Cerebellar cortex (tissue), 1 donor: ENCODE results near the gene OLFML2B.

Source experiments
- DNase-seq: peaks from one replicate; pipeline ENCODE4 v3.0.0-alpha.2; 2015; ENCODE audit warnings: low spot score

Gene OLFML2B

DNA sequence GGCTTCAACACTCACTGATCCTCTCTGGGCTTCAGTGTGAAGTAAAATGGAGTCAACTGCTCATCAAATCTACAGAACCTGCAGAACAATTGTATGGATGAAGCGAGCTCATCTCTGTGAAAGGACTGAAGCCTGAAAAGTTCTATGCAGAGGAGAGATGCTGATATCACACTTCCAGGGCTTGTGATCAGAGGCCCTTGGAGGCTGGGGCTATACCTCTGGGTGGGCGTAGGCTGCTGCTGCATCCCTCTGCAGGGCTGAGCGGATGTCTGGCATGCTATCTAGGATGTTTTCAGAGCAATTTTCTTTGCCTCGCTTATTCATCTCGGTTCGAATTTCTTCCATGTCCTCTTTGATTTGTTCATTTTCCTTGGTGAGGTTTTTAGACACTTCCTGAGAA lies 17.6 kb downstream of the OLFML2B start:
- DNase-seq = no peak

DNA sequence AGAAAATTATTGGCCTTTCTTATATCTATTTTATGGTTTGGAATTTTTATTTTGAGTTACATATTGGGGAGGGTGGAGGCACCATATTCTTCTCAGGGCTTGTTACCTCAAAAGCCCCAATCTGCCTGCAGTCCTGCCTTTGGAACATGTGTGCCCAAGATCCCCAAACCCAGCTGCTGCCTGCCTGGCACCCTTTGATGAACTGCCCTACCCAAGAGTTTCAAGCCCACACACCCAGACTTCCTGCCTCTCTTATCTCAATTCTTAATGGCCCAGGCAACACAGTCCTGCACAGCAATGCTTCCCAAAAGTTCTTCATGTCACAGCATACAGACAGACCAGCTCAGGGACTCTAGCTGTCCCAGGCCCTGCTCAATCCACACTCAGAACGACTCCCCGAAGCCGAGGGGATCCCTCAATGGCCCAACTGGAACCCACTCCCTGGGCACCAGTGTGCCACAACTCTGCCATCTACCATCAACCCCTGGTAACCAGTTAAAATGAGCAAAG lies 19.2 kb downstream of the OLFML2B start:
- no peak for DNase-seq

DNA sequence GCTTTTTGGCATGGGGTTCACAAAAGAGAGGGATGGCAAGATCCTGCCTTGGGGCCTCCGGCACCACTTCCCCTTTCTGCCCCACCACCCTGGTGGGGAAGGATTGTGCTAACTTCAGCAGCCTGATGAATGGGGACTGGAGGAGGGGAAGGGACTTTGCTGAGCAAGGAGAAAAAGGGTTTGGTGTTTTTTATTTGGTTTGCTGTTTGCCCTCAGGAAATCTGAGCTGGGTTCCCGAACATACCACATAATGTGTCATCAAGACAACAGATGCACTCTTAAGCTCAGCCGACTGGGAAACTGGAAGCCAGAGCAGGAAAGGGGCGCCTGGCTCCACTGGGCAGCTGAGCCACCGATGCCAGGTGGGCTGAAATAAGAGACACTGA lies 19.8 kb downstream of the OLFML2B start:
- no peak for DNase-seq

DNA sequence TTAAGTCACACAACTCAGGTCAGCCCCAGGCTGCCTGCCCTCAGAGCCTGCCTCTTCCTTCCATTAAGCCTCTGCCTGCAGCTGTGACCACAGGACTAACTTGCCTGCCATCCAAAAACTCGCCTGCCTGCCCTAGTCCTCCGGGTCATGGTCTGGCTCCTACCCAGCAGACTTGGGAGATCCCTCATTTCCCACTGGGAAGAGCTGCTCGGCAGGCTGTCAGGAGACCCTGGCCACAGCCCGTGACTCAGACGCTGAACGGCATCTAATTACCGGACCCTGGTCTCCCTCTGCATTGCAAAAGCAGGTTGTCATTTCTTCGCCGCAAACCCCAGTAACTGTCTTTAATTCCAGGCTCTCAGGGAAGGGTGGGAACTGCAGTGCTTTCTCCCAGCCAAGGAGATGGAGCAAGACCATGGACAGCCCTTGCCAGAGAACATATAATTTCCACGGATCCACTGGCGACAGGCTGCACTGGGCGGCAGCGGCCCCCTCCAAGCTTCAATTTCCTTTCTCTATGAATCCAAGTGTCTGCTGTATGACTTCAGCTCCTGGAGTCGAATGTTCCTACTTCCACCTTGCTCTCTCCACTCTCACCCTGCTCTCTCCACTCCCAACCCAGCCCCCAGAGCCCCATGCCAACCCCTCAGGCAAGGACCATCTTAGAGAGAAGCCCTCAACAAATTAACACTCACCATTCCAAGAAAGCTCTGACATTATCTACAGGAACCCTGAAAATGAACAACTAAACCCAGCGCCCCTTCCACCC lies 20.4 kb downstream of the OLFML2B start:
- no peak for DNase-seq

DNA sequence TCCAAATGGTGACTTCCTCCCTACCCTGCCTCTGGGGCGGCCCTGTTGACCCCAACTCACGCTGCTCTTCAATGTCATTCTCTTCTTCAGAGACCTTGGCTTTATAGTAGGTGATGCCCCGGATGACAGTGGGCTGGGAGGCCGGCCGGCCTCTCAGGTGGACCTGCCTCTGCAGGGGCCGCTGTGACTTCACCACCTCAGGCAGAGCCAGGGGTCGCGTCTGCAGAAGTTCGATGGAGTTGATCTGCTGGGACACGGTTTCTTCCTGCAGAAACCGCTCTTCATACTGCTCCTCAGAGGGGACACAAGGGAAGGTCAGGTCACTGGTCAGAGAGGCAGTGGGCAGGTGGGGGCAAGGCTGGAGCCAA lies 23.6 kb downstream of the OLFML2B start:
- no peak for DNase-seq

DNA sequence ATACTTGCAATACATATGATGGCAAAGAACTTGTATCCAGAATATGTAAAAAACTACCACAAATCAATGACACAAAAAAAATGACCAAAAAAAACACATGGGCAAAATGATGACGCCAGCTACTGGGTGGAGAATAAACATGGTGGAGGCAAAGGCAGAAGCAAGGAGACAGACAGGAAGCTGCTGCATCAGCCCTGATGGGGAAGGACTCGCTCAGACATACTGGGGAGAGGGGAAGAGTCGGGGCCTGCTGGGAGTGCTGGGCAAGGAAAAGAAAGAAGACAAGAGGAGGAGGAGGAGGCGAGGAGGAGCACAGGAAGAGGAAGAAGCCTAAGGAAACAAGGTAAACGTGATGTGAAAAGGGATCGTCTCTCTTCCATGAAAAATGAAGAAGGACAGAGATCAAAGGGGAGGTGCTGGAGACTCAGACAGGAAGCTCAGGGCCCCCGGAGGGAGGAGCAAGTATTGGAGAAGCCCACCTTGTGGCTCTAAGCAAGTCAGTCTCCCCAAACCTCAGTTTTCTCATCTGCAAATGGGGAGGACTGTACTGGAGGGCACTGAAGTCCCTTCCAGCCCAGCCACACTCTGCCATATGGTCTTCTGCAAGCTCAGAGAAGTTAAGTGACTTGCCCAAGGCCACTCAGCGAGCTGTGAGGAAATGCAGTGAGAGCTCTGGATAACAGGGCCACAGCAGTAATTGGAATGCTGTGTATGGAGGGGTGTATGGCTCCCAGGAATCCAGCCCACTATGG lies 24.2 kb downstream of the OLFML2B start:
- DNase-seq = no peak

DNA sequence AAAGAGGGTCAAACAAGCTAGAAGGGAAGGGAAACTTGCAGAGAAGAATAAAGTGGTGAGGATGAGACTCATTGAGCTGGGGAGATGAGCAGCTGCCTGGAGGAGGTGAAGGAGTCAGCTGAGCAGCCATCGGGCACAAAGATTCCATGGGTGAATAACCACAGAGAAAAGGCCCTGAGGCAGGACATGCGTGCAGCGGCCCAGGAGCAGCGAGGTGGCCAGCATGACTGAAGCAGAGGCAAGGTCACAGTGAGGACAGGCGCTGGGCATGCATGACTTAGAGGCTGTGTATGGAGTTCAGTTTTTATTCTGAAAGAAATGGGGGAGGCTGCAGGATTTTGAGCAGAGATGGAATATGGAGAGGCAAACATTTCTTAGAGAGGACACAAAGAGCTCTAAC lies 24.9 kb downstream of the OLFML2B start:
- no peak for DNase-seq

DNA sequence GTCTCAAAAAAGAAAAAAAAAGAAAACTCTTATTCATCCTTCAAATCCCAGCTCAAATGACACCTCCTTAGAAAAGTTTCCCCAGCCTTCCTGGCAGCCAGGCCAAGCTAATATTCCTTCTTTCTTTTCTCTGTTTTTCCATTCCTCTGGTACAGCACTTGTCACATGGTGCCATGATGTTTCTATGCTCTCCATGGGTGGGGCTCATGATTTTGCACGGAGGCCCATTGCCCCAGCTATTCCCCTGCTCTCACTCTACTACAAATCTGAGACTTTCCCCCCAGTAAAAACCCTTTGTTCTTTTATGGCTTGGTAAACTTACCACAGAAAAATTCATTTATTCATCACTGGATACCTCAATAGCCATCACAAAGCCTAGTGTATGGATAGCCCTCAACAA lies 26.5 kb downstream of the OLFML2B start:
- no peak for DNase-seq

DNA sequence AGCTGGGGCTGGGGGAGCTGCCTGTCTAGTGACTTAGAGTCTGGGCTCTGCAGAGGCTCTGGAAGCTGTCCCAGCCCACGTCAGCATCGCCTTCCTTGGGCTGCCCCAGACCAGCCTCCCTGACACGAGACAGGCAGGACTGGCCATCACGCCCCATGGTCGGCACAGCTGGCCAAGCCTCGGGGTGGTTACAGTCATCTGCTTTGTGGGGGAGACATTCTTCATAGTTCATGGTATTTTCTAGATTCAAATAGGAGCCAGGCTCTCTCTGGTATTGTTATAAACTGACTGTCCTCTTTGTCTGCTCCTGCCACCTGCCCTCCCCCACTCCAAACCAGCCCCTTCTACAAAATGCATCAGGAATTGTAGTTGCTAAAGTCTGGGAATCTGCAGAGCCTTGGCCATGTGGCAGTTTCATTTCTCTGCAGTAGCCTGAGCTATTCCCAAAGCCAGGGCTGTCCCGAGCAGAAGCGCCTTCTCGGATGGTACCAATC lies 29.4 kb downstream of the OLFML2B start:
- DNase-seq = no peak

DNA sequence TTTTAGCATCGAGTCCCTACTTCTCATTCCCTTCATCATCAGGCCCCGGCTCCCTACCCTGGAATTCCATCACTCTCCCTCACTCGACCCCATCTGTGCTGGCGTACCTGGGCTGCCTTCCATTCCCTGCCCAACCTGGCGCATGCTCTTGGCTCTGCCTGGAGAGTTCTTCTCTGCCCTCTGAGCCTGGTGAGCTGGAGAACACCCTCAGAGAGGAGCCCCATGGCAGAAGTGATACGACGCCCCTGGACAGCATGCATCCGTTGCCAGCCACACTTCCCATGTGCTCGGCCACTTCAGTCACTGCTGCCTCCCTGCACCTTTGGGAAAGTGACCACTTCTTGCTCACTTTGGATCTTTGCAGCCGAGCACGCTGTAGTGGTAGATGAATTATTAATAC lies 30.1 kb downstream of the OLFML2B start:
- DNase-seq = no peak

DNA sequence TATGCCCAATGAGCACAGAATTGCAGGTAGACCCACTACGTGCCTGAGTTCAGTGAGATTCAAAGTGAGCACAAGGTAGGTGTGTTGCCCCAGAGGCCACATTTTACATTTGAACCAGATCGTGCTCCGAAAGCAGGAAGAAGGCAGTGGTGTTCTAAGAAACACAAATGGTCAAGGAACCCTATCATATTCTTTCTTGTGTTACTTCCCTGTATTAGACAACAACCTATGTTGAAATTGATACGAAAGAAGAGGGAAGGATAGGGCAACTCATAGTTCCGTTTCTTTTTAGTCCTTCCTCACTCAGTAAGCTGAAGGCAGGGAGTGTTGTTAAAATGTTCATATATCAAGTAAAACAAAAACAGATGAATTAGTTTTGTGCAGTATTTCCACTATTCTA lies 33.9 kb downstream of the OLFML2B start:
- no peak for DNase-seq

DNA sequence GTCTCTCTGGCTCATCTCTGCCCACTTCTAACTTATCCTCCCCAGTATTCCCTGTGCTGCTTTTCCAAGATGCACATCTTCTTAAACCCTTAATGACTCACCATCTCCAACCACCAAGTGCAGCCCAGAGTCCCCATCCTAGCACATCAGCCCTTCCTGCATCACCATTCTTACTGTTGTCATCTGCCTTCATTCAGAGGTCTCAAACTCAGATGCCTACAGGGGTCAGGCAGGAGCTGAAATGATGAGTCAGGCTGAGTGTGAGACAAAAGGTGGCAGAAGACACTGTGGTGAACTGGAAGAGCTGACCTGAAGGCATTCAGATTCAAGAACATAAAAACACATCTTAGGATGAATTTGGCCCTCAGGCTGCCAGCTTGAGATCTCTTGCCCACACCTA lies 34.6 kb downstream of the OLFML2B start:
- no peak for DNase-seq

DNA sequence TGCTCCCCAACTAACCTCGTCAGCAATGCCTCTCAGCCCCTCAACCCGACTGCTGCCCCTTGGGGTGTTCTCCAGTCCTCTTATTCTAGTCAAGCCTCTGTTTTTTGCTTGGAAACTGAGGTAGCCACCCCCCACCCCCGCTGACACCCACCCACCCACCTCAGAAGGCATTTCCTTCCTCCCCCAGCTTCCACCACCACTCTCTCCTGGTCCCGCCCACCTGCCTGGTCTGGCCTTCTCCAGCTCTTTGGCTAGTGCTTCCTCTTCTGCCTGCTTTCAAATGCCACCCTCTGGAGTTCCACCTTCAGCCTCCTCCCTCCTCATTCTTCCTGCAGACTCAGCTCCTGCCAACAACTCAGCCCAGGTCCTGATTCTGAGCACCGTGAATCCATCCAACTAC lies 35.3 kb downstream of the OLFML2B start:
- no peak for DNase-seq

DNA sequence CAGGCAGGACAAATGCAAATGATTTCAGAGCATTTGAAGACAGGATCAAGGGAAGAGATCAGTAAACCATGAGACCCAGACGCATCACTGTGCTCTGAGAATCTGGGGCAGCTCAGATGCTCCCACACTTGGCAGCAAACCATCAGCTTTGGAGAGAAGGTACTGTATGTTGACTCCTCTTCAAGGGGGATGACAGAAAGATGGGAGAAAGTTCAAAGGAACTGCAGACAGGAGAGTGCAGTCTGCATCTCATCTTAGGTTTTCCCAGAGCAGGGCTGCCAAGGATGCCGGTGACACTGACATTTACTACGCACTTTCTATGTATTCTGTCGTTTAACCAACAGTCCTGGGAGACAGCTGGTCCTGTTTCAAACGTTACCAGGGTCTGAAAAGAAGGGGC lies 35.8 kb downstream of the OLFML2B start:
- no peak for DNase-seq

DNA sequence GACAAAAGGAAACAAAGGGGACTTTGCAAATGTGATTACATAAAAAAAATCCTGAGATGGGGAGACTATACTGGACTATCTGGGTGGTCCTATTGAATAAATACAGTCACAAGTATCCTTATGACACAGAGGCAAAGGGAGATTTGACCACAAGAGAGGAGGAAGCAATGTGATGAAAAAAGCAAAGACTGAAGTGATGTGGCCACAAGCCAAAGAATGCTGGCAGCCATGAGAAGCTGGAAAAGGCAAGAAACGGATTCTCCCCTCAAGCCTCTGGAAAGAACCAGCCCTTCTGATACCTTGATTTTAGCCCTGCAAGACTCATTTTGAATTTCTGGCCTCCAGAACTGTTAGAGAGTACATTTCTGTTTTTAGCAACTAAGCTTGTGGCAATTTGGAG lies 36.4 kb downstream of the OLFML2B start:
- DNase-seq = no peak

DNA sequence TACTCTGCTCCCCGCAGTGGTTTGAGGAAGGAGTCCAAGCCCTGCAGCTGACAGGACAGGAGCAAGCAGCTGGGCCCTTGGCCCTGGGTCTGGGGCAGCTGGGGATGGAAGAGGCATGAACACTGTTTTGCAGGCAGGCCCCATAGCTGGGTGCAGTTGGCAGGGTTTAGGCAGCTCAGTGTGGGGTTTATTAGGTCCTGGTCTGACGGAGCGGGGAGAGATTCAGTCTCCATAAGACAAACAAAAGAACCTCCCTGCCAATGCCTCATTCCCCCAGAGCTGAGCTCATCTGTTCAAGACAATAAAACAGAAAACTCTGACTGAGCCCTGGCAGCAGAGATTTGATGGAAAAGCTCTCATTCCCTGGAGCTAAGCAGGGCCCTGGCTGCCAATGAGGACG lies 37.3 kb downstream of the OLFML2B start:
- no peak for DNase-seq

DNA sequence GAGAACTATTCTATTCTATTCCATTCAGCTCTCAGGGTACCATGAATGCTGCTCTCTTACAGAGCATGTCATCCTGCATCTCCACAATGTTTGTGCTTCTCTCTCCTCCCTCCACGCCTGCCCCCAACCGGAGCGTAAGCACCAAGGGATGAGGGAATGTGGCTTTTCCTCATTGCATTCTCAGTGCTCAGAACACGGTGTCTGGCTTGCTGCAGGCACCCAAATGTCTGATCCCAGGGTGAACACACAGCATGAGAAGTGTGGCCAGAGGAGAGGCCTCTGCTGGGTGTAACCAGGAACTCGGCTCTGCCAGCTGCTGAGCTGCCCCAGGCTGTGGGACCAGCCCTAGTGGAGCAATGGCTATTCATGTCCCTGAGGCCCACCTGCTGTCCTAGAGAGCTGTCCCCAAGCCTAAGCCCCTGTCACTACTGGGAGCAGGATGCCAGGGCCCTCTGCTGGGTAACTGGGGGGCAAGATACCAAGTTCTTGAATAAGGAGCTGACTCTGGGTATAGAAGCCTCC lies 38.3 kb downstream of the OLFML2B start:
- DNase-seq = no peak

DNA sequence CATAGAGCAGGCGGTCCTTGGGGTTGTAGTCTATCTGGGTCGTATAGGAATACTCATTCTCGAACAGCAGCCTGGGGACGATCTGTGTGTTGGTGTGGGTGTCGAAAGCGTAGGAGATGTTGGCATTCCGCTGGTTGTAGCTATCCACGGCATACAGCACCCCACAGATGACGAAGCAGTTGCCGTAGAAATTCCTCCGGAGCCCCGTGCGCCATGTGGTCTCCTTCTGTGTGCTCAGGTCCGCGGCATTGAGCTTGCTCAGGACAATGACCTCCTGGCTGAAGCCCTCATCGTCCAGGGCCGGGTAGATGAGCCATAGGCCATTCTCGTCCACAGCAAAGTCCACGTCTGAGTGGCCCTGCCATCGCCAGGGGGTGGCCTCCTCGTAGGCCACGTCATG lies 39.9 kb downstream of the OLFML2B start:
- no peak for DNase-seq

DNA sequence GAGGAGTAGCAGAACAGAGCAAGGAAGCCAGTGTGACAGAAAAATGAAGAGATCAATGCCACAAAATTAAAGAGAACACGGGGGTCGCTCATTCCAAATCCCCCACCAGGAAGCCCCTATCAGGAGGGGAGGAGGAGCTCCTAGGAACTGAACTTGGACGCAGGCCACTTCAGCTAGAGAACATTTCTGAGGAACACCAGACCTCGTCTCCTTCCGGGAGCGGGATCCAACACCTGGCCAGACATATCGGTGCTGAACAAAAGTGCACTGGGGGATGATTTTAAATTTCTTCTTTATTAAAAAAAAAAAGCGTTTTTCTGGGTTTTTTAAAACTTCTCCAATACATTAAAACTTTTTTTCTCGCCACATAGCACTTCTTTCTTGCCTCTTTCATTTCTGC lies 40.8 kb downstream of the OLFML2B start:
- DNase-seq = no peak

DNA sequence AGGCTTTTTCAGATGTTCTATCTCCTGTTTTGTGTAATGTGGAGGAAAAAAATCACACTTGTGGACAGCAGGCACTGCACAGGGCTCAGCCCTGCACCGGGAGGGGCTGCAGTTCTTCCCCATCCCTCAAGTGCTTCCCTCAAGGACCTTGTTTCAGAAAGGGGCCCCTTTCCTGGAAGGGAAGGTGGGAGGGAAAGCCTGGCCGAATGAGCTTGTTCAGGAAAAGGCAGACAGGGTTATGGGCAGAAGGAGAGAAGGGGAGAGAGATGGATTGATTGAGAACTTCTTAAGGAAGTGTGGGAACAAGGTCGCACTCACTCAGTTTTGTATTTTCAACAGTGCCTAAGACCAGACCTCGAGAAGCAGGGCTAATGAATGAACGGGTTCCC lies 41.2 kb downstream of the OLFML2B start:
- no peak for DNase-seq

DNA sequence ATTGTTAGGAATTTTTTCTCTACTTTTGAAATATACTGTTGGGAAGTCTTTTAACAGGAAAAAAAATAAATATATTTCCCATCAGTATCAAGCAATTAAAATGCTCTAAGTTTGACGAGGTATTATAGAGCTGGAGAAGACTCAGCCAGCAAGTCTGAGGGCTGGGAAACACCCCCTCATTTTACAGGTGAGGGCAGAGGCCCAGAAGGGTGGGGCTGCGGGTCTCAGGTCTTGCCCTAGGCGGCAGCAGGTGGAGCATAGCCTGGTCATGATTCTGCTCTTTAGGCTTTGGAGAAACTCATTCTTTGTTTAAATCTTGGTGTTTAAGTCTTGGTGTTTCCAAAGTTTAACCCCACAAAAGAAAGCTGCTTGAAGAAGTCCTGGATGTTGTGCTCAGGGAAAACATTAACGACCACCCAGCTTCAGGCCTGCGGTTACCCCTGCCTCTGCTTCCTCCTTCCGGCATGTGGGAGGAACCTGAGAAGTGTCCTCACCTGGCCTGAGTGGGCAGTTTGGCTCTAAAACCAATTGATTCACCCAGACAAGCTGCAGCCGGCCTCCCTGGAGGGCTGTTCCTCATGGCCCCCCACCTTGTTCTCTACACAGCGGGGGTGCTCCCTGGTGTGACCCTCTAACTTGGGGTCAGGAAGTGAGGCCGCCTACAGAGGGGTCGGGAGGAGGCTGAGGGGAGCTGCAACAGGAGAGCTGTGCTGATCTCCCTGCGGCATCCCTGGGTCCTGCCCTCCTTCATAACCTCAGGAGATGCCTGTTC lies 41.7 kb downstream of the OLFML2B start:
- no peak for DNase-seq

DNA sequence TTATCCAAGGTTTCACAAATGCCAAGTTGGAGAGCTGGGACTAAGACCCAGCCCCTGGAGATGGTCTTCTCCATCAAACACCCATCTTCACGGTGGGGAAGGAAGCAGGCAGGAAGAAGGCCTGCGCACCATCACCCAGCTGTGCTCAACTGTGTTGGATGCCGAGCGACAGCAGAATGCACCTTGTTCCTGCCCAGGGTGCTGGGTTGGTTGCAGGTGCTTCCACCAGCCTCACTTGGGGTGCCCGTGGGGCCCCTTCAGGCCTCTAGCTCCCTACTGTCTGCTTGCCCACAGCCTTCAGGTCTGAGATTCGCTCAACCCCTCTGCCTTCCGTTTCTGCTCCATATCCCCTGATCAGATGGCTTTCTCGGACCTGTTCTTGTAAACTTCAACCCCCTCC lies 42.5 kb downstream of the OLFML2B start:
- no peak for DNase-seq
